Measurements from ENCODE around the gene ERCC3. TPM values are rescaled to one million over a fixed set of nuclear protein-coding genes. Genes with fewer than 3 reads are reported as not detected.

The ERCC3 gene
- total RNA-seq, 4 donors from 2014 or later: 30.0 to 47.2 (median 39.0) TPM

GRCh38 chr2:127279781-127280180 is 14.2 kb downstream of the ERCC3 start:
- in situ Hi-C loops (cut with MboI; ENCODE audit: low pct_ligation_motif_present in 1 of 4, low pct_unique_long_range_greater_than_20kb in 1 of 4, low sequenced_read_pairs in 3 of 4): no loop called here
- Histone ChIP-seq H3K27ac (no peak overlapping the region), H3K27me3 (no peaks in the 10 kb centered on the region), H3K36me3 (peaks cover 0 to 63% (median 29%) of the 10 kb centered on the region in 4 donors), H3K4me1 (no peaks in the 10 kb centered on the region), H3K9me3 (no peaks in the 10 kb centered on the region), H3K4me3 (no peak overlapping the region)
- intact Hi-C loops (cut with DNase I; ENCODE audit: low total_unique reads): no loop called here
- WGBS, 2 donors (ENCODE audit: low coverage in 1 of 2): 88% methylated on average over 5 of the region's 5 CpGs; no CpG with 5 or more reads in 1 of the 2 donors
- DNase-seq: no peak
- TF ChIP-seq EP300 (IDR thresholded peaks at IDR 0.05; ENCODE audit: low read depth) (no peak), POLR2A (IDR thresholded peaks at IDR 0.05) (no peak), POLR2AphosphoS5 (IDR thresholded peaks at IDR 0.05) (no peak)
- TF ChIP-seq, protein P1, sequence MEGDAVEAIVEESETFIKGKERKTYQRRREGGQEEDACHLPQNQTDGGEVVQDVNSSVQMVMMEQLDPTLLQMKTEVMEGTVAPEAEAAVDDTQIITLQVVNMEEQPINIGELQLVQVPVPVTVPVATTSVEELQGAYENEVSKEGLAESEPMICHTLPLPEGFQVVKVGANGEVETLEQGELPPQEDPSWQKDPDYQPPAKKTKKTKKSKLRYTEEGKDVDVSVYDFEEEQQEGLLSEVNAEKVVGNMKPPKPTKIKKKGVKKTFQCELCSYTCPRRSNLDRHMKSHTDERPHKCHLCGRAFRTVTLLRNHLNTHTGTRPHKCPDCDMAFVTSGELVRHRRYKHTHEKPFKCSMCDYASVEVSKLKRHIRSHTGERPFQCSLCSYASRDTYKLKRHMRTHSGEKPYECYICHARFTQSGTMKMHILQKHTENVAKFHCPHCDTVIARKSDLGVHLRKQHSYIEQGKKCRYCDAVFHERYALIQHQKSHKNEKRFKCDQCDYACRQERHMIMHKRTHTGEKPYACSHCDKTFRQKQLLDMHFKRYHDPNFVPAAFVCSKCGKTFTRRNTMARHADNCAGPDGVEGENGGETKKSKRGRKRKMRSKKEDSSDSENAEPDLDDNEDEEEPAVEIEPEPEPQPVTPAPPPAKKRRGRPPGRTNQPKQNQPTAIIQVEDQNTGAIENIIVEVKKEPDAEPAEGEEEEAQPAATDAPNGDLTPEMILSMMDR (IDR thresholded peaks at IDR 0.05): no peak

GRCh38 chr2:127278959-127279358 is 15.0 kb downstream of the ERCC3 start:
- no peak for DNase-seq
- no peak overlapping the region for H3K4me3 ChIP-seq
- H3K27ac ChIP-seq: peak overlapping the region in 1 of 4 donors; percentile 13
- intact Hi-C loops (cut with DNase I; ENCODE audit: low total_unique reads) (no loop called here), in situ Hi-C loops (cut with MboI; ENCODE audit: low pct_ligation_motif_present in 1 of 4, low pct_unique_long_range_greater_than_20kb in 1 of 4, low sequenced_read_pairs in 3 of 4) (no loop called here)
- no peaks in the 10 kb centered on the region for H3K4me1 ChIP-seq
- 80 to 85% methylated on average over 3 of the region's 3 CpGs for WGBS, 2 donors (ENCODE audit: low coverage in 1 of 2)
- H3K27me3 ChIP-seq: no peaks in the 10 kb centered on the region
- H3K36me3 ChIP-seq: peaks cover 0 to 57% (median 26%) of the 10 kb centered on the region in 4 donors
- no peaks in the 10 kb centered on the region for H3K9me3 ChIP-seq
- TF ChIP-seq EP300 (IDR thresholded peaks at IDR 0.05; ENCODE audit: low read depth): no peak

- Histone ChIP-seq H3K27ac (no peak overlapping the region), H3K4me1 (no peaks in the 10 kb centered on the region), H3K9me3 (no peaks in the 10 kb centered on the region), H3K36me3 (peaks cover 0 to 66% (median 27%) of the 10 kb centered on the region in 4 donors), H3K27me3 (no peaks in the 10 kb centered on the region), H3K4me3 (no peak overlapping the region)
- WGBS, 2 donors (ENCODE audit: low coverage in 1 of 2): 71 to 100% methylated on average over 2 of the region's 2 CpGs
- in situ Hi-C loops (cut with MboI; ENCODE audit: low pct_ligation_motif_present in 1 of 4, low pct_unique_long_range_greater_than_20kb in 1 of 4, low sequenced_read_pairs in 3 of 4) (no loop called here), intact Hi-C loops (cut with DNase I; ENCODE audit: low total_unique reads) (no loop called here)
- no peak for DNase-seq
- no peak for TF ChIP-seq EP300 (IDR thresholded peaks at IDR 0.05; ENCODE audit: low read depth)
- TF ChIP-seq POLR2AphosphoS5 (IDR thresholded peaks at IDR 0.05): no peak
- no peak for TF ChIP-seq POLR2A (IDR thresholded peaks at IDR 0.05)
- TF ChIP-seq, protein P1 (IDR thresholded peaks at IDR 0.05): no peak
Measured at GRCh38 chr2:127277028-127277427, 16.9 kb downstream of the ERCC3 start.

DNA sequence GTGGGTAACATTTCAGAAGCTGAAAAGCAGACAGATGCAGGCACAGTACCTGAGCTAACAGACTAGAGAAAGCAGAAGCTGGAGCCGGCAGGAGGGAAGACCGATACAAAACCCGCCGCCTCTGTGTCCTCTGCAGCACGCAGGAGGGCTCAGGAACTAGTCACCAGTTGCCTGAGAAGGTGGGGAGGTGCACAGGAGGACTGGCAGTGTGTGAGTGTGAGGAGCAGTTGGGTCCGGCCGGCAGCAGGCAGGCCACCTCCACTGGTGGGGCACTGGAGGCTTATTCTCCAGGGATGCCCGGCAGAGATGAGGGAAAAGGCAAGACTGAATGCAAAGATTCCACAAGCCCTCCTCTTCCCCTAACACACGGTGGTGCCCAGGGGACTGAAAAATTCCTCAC is 18.2 kb downstream of the ERCC3 start:
- H3K4me3 ChIP-seq: no peak overlapping the region
- 80 to 93% methylated on average over 2 to 9 of the region's 9 CpGs for WGBS, 2 donors (ENCODE audit: low coverage in 1 of 2)
- H3K27me3 ChIP-seq: no peaks in the 10 kb centered on the region
- in situ Hi-C loops (cut with MboI; ENCODE audit: low pct_ligation_motif_present in 1 of 4, low pct_unique_long_range_greater_than_20kb in 1 of 4, low sequenced_read_pairs in 3 of 4): no loop called here
- no peak for DNase-seq
- no peaks in the 10 kb centered on the region for H3K9me3 ChIP-seq
- peaks cover 0 to 74% (median 33%) of the 10 kb centered on the region in 4 donors for H3K36me3 ChIP-seq
- TF ChIP-seq EP300 (IDR thresholded peaks at IDR 0.05; ENCODE audit: low read depth): no peak
- TF ChIP-seq, protein P1 (IDR thresholded peaks at IDR 0.05): no peak
- TF ChIP-seq POLR2AphosphoS5 (IDR thresholded peaks at IDR 0.05): no peak
- TF ChIP-seq POLR2A (IDR thresholded peaks at IDR 0.05): no peak
- no peaks in the 10 kb centered on the region for H3K4me1 ChIP-seq
- H3K27ac ChIP-seq: no peak overlapping the region
- intact Hi-C loops (cut with DNase I; ENCODE audit: low total_unique reads): no loop called here

GRCh38 chr2:127275356-127275755 is 18.6 kb downstream of the ERCC3 start:
- H3K9me3 ChIP-seq: no peaks in the 10 kb centered on the region
- H3K4me1 ChIP-seq: no peaks in the 10 kb centered on the region
- DNase-seq: no peak
- peaks cover 0 to 74% (median 33%) of the 10 kb centered on the region in 4 donors for H3K36me3 ChIP-seq
- WGBS, 2 donors (ENCODE audit: low coverage in 1 of 2): 87 to 88% methylated on average over 3 of the region's 3 CpGs
- no peak overlapping the region for H3K4me3 ChIP-seq
- no peak overlapping the region for H3K27ac ChIP-seq
- H3K27me3 ChIP-seq: no peaks in the 10 kb centered on the region
- TF ChIP-seq, protein P1 (IDR thresholded peaks at IDR 0.05): no peak
- no peak for TF ChIP-seq POLR2A (IDR thresholded peaks at IDR 0.05)
- TF ChIP-seq POLR2AphosphoS5 (IDR thresholded peaks at IDR 0.05): no peak
- no peak for TF ChIP-seq EP300 (IDR thresholded peaks at IDR 0.05; ENCODE audit: low read depth)
- intact Hi-C loops (cut with DNase I; ENCODE audit: low total_unique reads): no loop called here
- in situ Hi-C loops (cut with MboI; ENCODE audit: low pct_ligation_motif_present in 1 of 4, low pct_unique_long_range_greater_than_20kb in 1 of 4, low sequenced_read_pairs in 3 of 4): no loop called here

Measured in transverse colon (tissue), 4 donors.